ENCODE results near the gene MARCKSL1. TPM values are rescaled to one million over a fixed set of nuclear protein-coding genes. Genes with fewer than 3 reads are reported as not detected.

MARCKSL1 gene
- polyA plus RNA-seq, 3 donors, result 13.9 to 150 (median 40.3) TPM

DNA sequence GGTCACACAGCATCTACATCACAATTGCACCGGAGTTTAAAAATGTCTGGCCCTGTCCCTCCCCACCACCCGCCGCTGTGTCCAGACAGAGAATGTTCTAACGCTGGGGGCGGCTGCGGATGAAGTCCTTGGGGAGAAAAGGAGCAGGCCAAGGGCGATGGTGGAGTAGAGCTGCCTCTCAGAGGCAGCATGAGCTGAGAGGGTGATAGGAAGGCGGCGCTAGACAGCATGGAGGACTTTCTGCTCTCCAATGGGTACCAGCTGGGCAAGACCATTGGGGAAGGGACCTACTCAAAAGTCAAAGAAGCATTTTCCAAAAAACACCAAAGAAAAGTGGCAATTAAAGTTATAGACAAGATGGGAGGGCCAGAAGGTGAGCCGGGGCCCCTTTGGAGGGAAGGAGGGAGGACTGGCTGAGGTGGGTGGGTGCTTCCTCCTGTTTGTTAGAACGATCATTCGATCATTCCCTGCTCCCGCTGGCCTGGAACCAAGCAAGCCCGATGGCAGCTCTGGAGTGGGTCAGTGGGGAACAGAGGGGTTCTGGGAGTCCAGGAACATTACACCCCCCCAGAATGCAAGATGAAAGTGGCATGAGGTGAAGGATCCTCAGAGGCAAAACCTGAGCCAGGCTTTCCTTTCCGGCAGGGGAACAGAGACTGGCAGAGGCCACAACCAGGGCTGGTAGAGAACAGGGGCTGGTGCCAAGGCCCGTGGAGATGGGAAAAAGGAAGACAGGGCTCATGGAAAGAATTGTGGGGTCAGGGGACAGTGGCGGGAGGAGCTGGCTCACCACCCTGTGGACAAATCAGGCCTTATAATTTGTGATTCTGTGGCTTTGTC is 26.7 kb upstream of the MARCKSL1 start, which contains the start of the genes FAM229A and TSSK3:
FAM229A (minus strand) TSS at position 12 of the 840 bp plus-strand sequence. CDS start 394 bp downstream, outside the sequence.
TSSK3 (plus strand) TSS at position 66 of the 840 bp plus-strand sequence; CDS start at position 229, 163 bp downstream.
- H3K4me3 Mint-ChIP-seq, result peak within 1 kb of the TSS; percentile 31 to 82
- peak within 1 kb of the TSS; percentile 35 for H2AFZ ChIP-seq (ENCODE audit: insufficient read depth, low read depth, low read length, poor library complexity, severe bottlenecking)
- intact Hi-C loops (cut with micrococcal nuclease), result no loop called here
- H3K9me3 Mint-ChIP-seq, result peaks cover 0 to 13% (median 3%) of the 10 kb centered on the region in 7 donors
- peaks cover 16% of the 10 kb centered on the region for H3K4me1 Mint-ChIP-seq
- TF ChIP-seq, protein P1, sequence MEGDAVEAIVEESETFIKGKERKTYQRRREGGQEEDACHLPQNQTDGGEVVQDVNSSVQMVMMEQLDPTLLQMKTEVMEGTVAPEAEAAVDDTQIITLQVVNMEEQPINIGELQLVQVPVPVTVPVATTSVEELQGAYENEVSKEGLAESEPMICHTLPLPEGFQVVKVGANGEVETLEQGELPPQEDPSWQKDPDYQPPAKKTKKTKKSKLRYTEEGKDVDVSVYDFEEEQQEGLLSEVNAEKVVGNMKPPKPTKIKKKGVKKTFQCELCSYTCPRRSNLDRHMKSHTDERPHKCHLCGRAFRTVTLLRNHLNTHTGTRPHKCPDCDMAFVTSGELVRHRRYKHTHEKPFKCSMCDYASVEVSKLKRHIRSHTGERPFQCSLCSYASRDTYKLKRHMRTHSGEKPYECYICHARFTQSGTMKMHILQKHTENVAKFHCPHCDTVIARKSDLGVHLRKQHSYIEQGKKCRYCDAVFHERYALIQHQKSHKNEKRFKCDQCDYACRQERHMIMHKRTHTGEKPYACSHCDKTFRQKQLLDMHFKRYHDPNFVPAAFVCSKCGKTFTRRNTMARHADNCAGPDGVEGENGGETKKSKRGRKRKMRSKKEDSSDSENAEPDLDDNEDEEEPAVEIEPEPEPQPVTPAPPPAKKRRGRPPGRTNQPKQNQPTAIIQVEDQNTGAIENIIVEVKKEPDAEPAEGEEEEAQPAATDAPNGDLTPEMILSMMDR (IDR thresholded peaks at IDR 0.05), result no peak
- H3K4me3 ChIP-seq (replicated peaks in 1 of 3; ENCODE audit: low read depth in 2 of 3, low read length in 3 of 3), result peak within 1 kb of the TSS in 1 of 3 experiments; percentile 54
- peaks cover 52 to 57% of the 10 kb centered on the region in 2 donors for H3K36me3 Mint-ChIP-seq
- H3K27ac ChIP-seq (ENCODE audit: low read depth in 1 of 2, low read length in 2 of 2), result no peak within 1 kb of the TSS
- DNase-seq, result no peak
- H3K27me3 ChIP-seq (ENCODE audit: control insufficient read depth in 2 of 2, insufficient read depth in 2 of 2, low read length in 2 of 2), result peaks cover 3 to 17% of the 10 kb centered on the region in 2 donors
- peaks cover 34 to 46% of the 10 kb centered on the region in 2 donors for H3K36me3 ChIP-seq (replicated peaks in 1 of 2; ENCODE audit: control insufficient read depth in 1 of 2, insufficient read depth in 2 of 2, low read length in 2 of 2)
- H3K4me1 ChIP-seq (ENCODE audit: control insufficient read depth in 1 of 2, insufficient read depth in 2 of 2, low read length in 2 of 2), result peaks cover 6 to 14% of the 10 kb centered on the region in 2 donors
- 86% methylated on average over 6 of the region's 17 CpGs for WGBS (ENCODE audit: insufficient coverage)
- no peak within 1 kb of the TSS for H3K27ac Mint-ChIP-seq
- H3K4me2 ChIP-seq (replicated peaks; ENCODE audit: extremely low read depth, low read length, poor library complexity, severe bottlenecking), result peak within 1 kb of the TSS; percentile 61
- no peaks in the 10 kb centered on the region for H3K79me2 ChIP-seq (ENCODE audit: insufficient read depth, low read length)
- no peaks in the 10 kb centered on the region for H3K9me3 ChIP-seq (replicated peaks in 1 of 2; ENCODE audit: control insufficient read depth in 1 of 2, insufficient read depth in 1 of 2, low read length in 2 of 2)
- peak within 1 kb of the TSS; percentile 27 for H3K9ac ChIP-seq (ENCODE audit: insufficient read depth, low read length, poor library complexity, severe bottlenecking)
- peaks cover 23% of the 10 kb centered on the region for H4K20me1 ChIP-seq (ENCODE audit: insufficient read depth, low read length)
- peaks cover 20 to 41% (median 31%) of the 10 kb centered on the region in 3 donors for H3K27me3 Mint-ChIP-seq (ENCODE audit: low read depth in 3 of 3)

DNA sequence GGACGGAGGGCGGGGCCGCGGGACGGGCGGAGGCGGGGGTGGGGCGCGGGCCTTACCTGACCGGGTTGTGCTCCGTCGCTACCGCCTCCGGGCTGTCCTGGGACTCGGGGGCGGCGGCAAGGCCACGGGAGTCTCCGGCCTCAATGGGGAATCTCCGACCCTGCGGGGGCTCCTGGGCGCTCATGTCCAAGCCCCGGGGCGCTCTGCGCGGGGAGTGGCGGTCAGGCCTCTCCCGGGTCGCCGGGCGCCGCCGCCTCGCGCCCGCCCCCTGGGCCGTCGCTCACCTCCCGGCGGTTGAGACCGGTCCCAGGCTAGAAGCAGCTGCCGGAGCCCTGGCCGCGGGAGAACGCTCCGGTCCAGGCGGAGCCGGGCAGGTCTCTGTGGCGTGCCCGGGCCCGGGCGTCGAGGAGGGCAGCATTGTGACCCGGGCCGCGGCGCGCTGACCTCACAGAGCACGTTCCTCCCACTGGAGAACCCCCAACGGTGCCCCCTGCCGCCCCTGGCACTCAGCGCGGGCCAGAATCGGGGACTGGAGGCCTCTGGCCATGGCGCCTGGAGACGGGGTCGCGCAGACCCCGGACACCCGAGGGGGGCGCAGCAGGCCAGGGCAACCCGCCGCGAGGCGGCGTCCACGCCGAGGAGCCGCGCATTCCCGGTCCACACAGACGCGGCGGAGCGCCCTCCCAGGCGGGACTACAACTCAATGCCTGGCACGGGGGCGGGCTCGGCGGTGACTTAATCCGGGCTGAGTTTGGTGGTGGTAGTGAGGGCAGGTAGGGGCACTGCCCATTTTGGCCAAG is 25.8 kb upstream of the MARCKSL1 start:
- Histone ChIP-seq H2AFZ (ENCODE audit: insufficient read depth, low read depth, low read length, poor library complexity, severe bottlenecking) (peak overlapping the region; percentile 35), H3K36me3 (replicated peaks in 1 of 2; ENCODE audit: control insufficient read depth in 1 of 2, insufficient read depth in 2 of 2, low read length in 2 of 2) (peaks cover 26 to 38% of the 10 kb centered on the region in 2 donors), H3K4me1 (ENCODE audit: control insufficient read depth in 1 of 2, insufficient read depth in 2 of 2, low read length in 2 of 2) (peaks cover 6 to 14% of the 10 kb centered on the region in 2 donors), H3K27me3 (ENCODE audit: control insufficient read depth in 2 of 2, insufficient read depth in 2 of 2, low read length in 2 of 2) (peaks cover 3 to 17% of the 10 kb centered on the region in 2 donors), H3K27ac (ENCODE audit: low read depth in 1 of 2, low read length in 2 of 2) (no peak overlapping the region), H3K79me2 (ENCODE audit: insufficient read depth, low read length) (no peaks in the 10 kb centered on the region), H3K4me2 (replicated peaks; ENCODE audit: extremely low read depth, low read length, poor library complexity, severe bottlenecking) (peak overlapping the region; percentile 61), H3K9ac (ENCODE audit: insufficient read depth, low read length, poor library complexity, severe bottlenecking) (peak overlapping the region; percentile 27), H3K9me3 (replicated peaks in 1 of 2; ENCODE audit: control insufficient read depth in 1 of 2, insufficient read depth in 1 of 2, low read length in 2 of 2) (no peaks in the 10 kb centered on the region), H4K20me1 (ENCODE audit: insufficient read depth, low read length) (peaks cover 23% of the 10 kb centered on the region), H3K4me3 (replicated peaks in 1 of 3; ENCODE audit: low read depth in 2 of 3, low read length in 3 of 3) (peak overlapping the region in 1 of 3 experiments; percentile 54)
- intact Hi-C loops (cut with micrococcal nuclease), result no loop called here
- peaks cover 21 to 45% (median 31%) of the 10 kb centered on the region in 3 donors for H3K27me3 Mint-ChIP-seq (ENCODE audit: low read depth in 3 of 3)
- peak in 2 of 3 donors; percentile 31 to 32 for DNase-seq
- peaks cover 16% of the 10 kb centered on the region for H3K4me1 Mint-ChIP-seq
- peaks cover 45 to 49% of the 10 kb centered on the region in 2 donors for H3K36me3 Mint-ChIP-seq
- WGBS (ENCODE audit: insufficient coverage), result 2% methylated on average over 85 of the region's 91 CpGs
- TF ChIP-seq, protein P1 (IDR thresholded peaks at IDR 0.05), result peak; percentile 33
- H3K27ac Mint-ChIP-seq, result no peak overlapping the region
- peak overlapping the region; percentile 31 to 82 for H3K4me3 Mint-ChIP-seq
- peaks cover 0 to 13% (median 3%) of the 10 kb centered on the region in 7 donors for H3K9me3 Mint-ChIP-seq
